Measurements from ENCODE around the gene PNRC2. TPM values are rescaled to one million over a fixed set of nuclear protein-coding genes. Genes with fewer than 3 reads are reported as not detected.

PNRC2 gene
- total RNA-seq, 1 experiment from 2014 or later: 166 TPM

- peaks cover 54% of the 10 kb centered on the region for H3K4me1 Mint-ChIP-seq
- DNase-seq (ENCODE audit: low spot score): no peak
- no peaks in the 10 kb centered on the region for H3K27me3 Mint-ChIP-seq (ENCODE audit: low read depth)
- ChIA-PET POLR2A (no interaction called here), CTCF (no interaction called here)
- no peak for ATAC-seq
- TF ChIP-seq USF2 (CRISPR knock-in tag; IDR thresholded peaks at IDR 0.05) (no peak), ZNF671 (CRISPR knock-in tag; IDR thresholded peaks at IDR 0.05) (no peak), ZNF423 (CRISPR knock-in tag; IDR thresholded peaks at IDR 0.05) (no peak), ZMAT4 (CRISPR knock-in tag; IDR thresholded peaks at IDR 0.05) (no peak), NR1H2 (CRISPR knock-in tag; IDR thresholded peaks at IDR 0.05) (no peak), MYBL2 (CRISPR knock-in tag; IDR thresholded peaks at IDR 0.05) (no peak), ATF2 (CRISPR knock-in tag; IDR thresholded peaks at IDR 0.05; ENCODE audit: borderline replicate concordance, low read depth) (no peak), FOXJ3 (CRISPR knock-in tag; IDR thresholded peaks at IDR 0.05; ENCODE audit: borderline replicate concordance) (no peak), HMGXB4 (CRISPR knock-in tag; IDR thresholded peaks at IDR 0.05) (no peak), E2F5 (CRISPR knock-in tag; IDR thresholded peaks at IDR 0.05) (no peak)
- TF ChIP-seq, protein P1, sequence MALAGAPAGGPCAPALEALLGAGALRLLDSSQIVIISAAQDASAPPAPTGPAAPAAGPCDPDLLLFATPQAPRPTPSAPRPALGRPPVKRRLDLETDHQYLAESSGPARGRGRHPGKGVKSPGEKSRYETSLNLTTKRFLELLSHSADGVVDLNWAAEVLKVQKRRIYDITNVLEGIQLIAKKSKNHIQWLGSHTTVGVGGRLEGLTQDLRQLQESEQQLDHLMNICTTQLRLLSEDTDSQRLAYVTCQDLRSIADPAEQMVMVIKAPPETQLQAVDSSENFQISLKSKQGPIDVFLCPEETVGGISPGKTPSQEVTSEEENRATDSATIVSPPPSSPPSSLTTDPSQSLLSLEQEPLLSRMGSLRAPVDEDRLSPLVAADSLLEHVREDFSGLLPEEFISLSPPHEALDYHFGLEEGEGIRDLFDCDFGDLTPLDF (CRISPR knock-in tag; IDR thresholded peaks at IDR 0.05): no peak
- TF ChIP-seq, protein P2, sequence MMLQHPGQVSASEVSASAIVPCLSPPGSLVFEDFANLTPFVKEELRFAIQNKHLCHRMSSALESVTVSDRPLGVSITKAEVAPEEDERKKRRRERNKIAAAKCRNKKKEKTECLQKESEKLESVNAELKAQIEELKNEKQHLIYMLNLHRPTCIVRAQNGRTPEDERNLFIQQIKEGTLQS (CRISPR knock-in tag; conservative IDR thresholded peaks at IDR 0.05): no peak
- TF ChIP-seq, protein P3, sequence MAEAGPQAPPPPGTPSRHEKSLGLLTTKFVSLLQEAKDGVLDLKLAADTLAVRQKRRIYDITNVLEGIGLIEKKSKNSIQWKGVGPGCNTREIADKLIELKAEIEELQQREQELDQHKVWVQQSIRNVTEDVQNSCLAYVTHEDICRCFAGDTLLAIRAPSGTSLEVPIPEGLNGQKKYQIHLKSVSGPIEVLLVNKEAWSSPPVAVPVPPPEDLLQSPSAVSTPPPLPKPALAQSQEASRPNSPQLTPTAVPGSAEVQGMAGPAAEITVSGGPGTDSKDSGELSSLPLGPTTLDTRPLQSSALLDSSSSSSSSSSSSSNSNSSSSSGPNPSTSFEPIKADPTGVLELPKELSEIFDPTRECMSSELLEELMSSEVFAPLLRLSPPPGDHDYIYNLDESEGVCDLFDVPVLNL (CRISPR knock-in tag; IDR thresholded peaks at IDR 0.05; ENCODE audit: borderline replicate concordance, low read depth): no peak
- TF ChIP-seq, protein P4, sequence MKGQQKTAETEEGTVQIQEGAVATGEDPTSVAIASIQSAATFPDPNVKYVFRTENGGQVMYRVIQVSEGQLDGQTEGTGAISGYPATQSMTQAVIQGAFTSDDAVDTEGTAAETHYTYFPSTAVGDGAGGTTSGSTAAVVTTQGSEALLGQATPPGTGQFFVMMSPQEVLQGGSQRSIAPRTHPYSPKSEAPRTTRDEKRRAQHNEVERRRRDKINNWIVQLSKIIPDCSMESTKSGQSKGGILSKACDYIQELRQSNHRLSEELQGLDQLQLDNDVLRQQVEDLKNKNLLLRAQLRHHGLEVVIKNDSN (CRISPR knock-in tag; IDR thresholded peaks at IDR 0.05): no peak
- TF ChIP-seq, protein P5, sequence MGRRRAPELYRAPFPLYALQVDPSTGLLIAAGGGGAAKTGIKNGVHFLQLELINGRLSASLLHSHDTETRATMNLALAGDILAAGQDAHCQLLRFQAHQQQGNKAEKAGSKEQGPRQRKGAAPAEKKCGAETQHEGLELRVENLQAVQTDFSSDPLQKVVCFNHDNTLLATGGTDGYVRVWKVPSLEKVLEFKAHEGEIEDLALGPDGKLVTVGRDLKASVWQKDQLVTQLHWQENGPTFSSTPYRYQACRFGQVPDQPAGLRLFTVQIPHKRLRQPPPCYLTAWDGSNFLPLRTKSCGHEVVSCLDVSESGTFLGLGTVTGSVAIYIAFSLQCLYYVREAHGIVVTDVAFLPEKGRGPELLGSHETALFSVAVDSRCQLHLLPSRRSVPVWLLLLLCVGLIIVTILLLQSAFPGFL (CRISPR knock-in tag; IDR thresholded peaks at IDR 0.05; ENCODE audit: borderline replicate concordance): no peak
- H3K36me3 Mint-ChIP-seq: peaks cover 52% of the 10 kb centered on the region
- H3K27ac Mint-ChIP-seq: peak overlapping the region; percentile 31
- peak overlapping the region; percentile 91 for H3K4me3 Mint-ChIP-seq
- H3K9me3 Mint-ChIP-seq: no peaks in the 10 kb centered on the region
Measured at GRCh38 chr1:23977187-23977853, 17.7 kb downstream of the PNRC2 start.
